IMR-90 (cell line): Measurements from ENCODE around the gene SYT17. TPM values are rescaled to one million over a fixed set of nuclear protein-coding genes. Genes with fewer than 3 reads are reported as not detected.
A peak's percentile ranks its signal among the peaks of the same experiment; 100 is the strongest.

Experiments
- ATAC-seq: fragments of 200-7000 bp; cut with Tn5 transposase; 2 replicates; pipeline ENCODE4 v1.9.1; 2020; ENCODE audit warnings: low read depth, mild to moderate bottlenecking, moderate library complexity
- BruUV-seq: library from RNA; stranded (reverse); fragments of 400-500 nt; replicated peaks from 2 replicates; lab custom pipeline; 2021; lab: Mats Ljungman, UMichigan
- CTCF ChIA-PET: fragments of 300-600 bp; formaldehyde crosslinking; extraction: SDS; loops from one replicate; lab custom pipeline; 2021; ENCODE audit warnings: antibody characterized with exemption; lab: Yijun Ruan, JAX
- POLR2A ChIA-PET: fragments of 300-600 bp; sonication (Branson Sonifier 250); formaldehyde crosslinking; loops from one replicate; lab custom pipeline; 2022; ENCODE audit warnings: antibody characterized with exemption; ENCODE audit not compliant: unreplicated experiment; lab: Charles Lee
- DNase-seq: peaks from one replicate; pipeline ENCODE4 v3.0.0; 2013
- H2AFZ ChIP-seq: replicated peaks from 2 replicates; pipeline ENCODE3; 2013; ENCODE audit warnings: low read length, mild to moderate bottlenecking; ENCODE audit not compliant: poor library complexity
- H2AK5ac ChIP-seq: 2 replicates; pipeline ENCODE4 v1.6.1; 2013; ENCODE audit warnings: low read depth, low read length, inconsistent platforms
- H2AK9ac ChIP-seq: replicated peaks from 2 replicates; pipeline ENCODE3; 2013; ENCODE audit warnings: mild to moderate bottlenecking, low read depth, low read length, moderate library complexity; ENCODE audit not compliant: poor library complexity
- H2BK120ac ChIP-seq: 2 replicates; pipeline ENCODE4 v1.6.1; 2013; ENCODE audit warnings: low read depth, low read length, inconsistent platforms
- H2BK15ac ChIP-seq: 3 replicates; pipeline ENCODE4 v1.6.1; 2013; ENCODE audit warnings: low read depth, low read length, inconsistent platforms
- H2BK20ac ChIP-seq: 2 replicates; pipeline ENCODE4 v1.6.1; 2013; ENCODE audit warnings: low read depth, mild to moderate bottlenecking, inconsistent platforms, low read length, moderate library complexity
- H2BK5ac ChIP-seq: 2 replicates; pipeline ENCODE4 v1.6.1; 2013; ENCODE audit warnings: mild to moderate bottlenecking, low read depth, low read length, inconsistent platforms; ENCODE audit not compliant: poor library complexity, severe bottlenecking
- H3K14ac ChIP-seq: replicated peaks from 2 replicates; pipeline ENCODE4 v1.6.1; 2013; ENCODE audit warnings: low read depth, low read length, inconsistent platforms
- H3K18ac ChIP-seq: 2 replicates; pipeline ENCODE4 v1.6.1; 2013; ENCODE audit warnings: low read depth, low read length, control low read depth
- H3K23ac ChIP-seq: 2 replicates; pipeline ENCODE4 v1.6.1; 2013; ENCODE audit warnings: low read depth, low read length, inconsistent platforms
- H3K27ac ChIP-seq: 2 replicates; pipeline ENCODE4 v1.5.1; 2013; ENCODE audit warnings: mild to moderate bottlenecking, control low read depth, low read length; ENCODE audit not compliant: insufficient read depth
- H3K27me3 ChIP-seq: 2 replicates; pipeline ENCODE4 v1.6.1; 2013; ENCODE audit warnings: low read length; ENCODE audit not compliant: control insufficient read depth, insufficient read depth
- H3K36me3 ChIP-seq: 2 replicates; pipeline ENCODE4 v1.6.1; 2013; ENCODE audit warnings: low read length, mixed read lengths; ENCODE audit not compliant: control insufficient read depth, insufficient read depth
- H3K4ac ChIP-seq: 2 replicates; pipeline ENCODE4 v1.6.1; 2013; ENCODE audit warnings: low read depth, low read length, inconsistent platforms
- H3K4me1 ChIP-seq: 2 replicates; pipeline ENCODE4 v1.6.1; 2013; ENCODE audit warnings: low read length, mixed read lengths; ENCODE audit not compliant: control insufficient read depth, insufficient read depth
- H3K4me2 ChIP-seq: 2 replicates; pipeline ENCODE4 v1.6.1; 2013; ENCODE audit warnings: low read depth, mild to moderate bottlenecking, control low read depth, low read length, moderate library complexity
- H3K4me3 ChIP-seq: 2 replicates; pipeline ENCODE4 v1.5.1; 2013; ENCODE audit warnings: low read depth, mild to moderate bottlenecking, control low read depth, low read length, moderate library complexity; ENCODE audit not compliant: insufficient read depth
- H3K56ac ChIP-seq: 2 replicates; pipeline ENCODE4 v1.6.1; 2013; ENCODE audit warnings: low read length, inconsistent platforms; ENCODE audit not compliant: insufficient read depth; ENCODE audit errors: extremely low read depth
- H3K79me1 ChIP-seq, 2 experiments: 2 replicates each; pipeline ENCODE4 v1.6.1; 2013; ENCODE audit warnings: low read length in 2 of 2, inconsistent platforms in 1 of 2, low read depth in 1 of 2
- H3K9ac ChIP-seq: 2 replicates; pipeline ENCODE4 v1.6.1; 2013; ENCODE audit warnings: low read depth, low read length, control low read depth
- H3K9me1 ChIP-seq: 2 replicates; pipeline ENCODE4 v1.6.1; 2013; ENCODE audit warnings: low read length, inconsistent platforms; ENCODE audit not compliant: insufficient read depth
- H3K9me3 ChIP-seq: 2 replicates; pipeline ENCODE4 v1.6.1; 2013; ENCODE audit warnings: low read length; ENCODE audit not compliant: control insufficient read depth, insufficient read depth
- H4K20me1 ChIP-seq: 2 replicates; pipeline ENCODE4 v1.6.1; 2013; ENCODE audit warnings: low read length, inconsistent platforms; ENCODE audit not compliant: insufficient read depth
- H4K5ac ChIP-seq: 2 replicates; pipeline ENCODE4 v1.6.1; 2013; ENCODE audit warnings: mild to moderate bottlenecking, low read depth, low read length, control low read depth
- H4K8ac ChIP-seq, 2 experiments: 2 replicates each; pipeline ENCODE4 v1.6.1; 2013; ENCODE audit warnings: low read depth in 2 of 2, low read length in 2 of 2, control low read depth in 1 of 2, inconsistent platforms in 1 of 2
- H4K91ac ChIP-seq: 2 replicates; pipeline ENCODE4 v1.6.1; 2013; ENCODE audit warnings: low read depth, low read length, inconsistent platforms; ENCODE audit not compliant: insufficient read depth
- BHLHE40 ChIP-seq: fragments of 150-350 bp; IDR thresholded peaks from 2 replicates; pipeline ENCODE4 v1.6.1; 2016; ENCODE audit warnings: mild to moderate bottlenecking, low read depth, low read length
- FOS ChIP-seq: fragments of 150-350 bp; IDR thresholded peaks from 2 replicates; pipeline ENCODE4 v1.6.1; 2016; ENCODE audit warnings: low read depth, low read length
- MAZ ChIP-seq: IDR thresholded peaks from 2 replicates; pipeline ENCODE4 v1.6.1; 2012; ENCODE audit warnings: low read depth, mild to moderate bottlenecking, low read length, improper control_type of control experiment, moderate library complexity, borderline replicate concordance
- NFE2L2 ChIP-seq: fragments of 150-350 bp; IDR thresholded peaks from 2 replicates; pipeline ENCODE4 v1.6.1; 2016; ENCODE audit warnings: low read depth, mild to moderate bottlenecking, low read length
- RAD21 ChIP-seq: IDR thresholded peaks from 2 replicates; pipeline ENCODE4 v1.6.1; 2012; ENCODE audit warnings: low read length, improper control_type of control experiment
- RCOR1 ChIP-seq: IDR thresholded peaks from 2 replicates; pipeline ENCODE4 v1.6.1; 2012; ENCODE audit warnings: mild to moderate bottlenecking, low read length, improper control_type of control experiment; ENCODE audit not compliant: insufficient replicate concordance
- WGBS, 2 experiments: methylation state at CpG; one replicate each; pipeline versions ENCODE4 v1.1.5 to v1.1.7; 2013; ENCODE audit warnings: missing lambda C conversion rate in 2 of 2; ENCODE audit not compliant: insufficient read length in 1 of 2; ENCODE audit errors: extremely low coverage in 2 of 2; 5-methylcytosine and 5-hydroxymethylcytosine counted together
- dilution Hi-C: fragments of 300-500 bp; cut with HindIII; formaldehyde crosslinking; loops from one replicate; pipeline ENCODE4 v1.14.3; 2018; ENCODE audit warnings: low sequenced_read_pairs; ENCODE audit not compliant: unreplicated experiment
- in situ Hi-C: fragments of 300-500 bp; cut with MboI; formaldehyde crosslinking; loops from 3 replicates; pipeline ENCODE4 v1.14.3; 2019; ENCODE audit warnings: low sequenced_read_pairs, inconsistent platforms, mixed read lengths
- intact Hi-C: fragments of 100-400 bp; cut with micrococcal nuclease; formaldehyde crosslinking; loops from 2 replicates; pipeline ENCODE4 v1.10.0; 2022
- polyA plus RNA-seq, 3 experiments: library from polyadenylated mRNA; depleted of rRNA; stranded (reverse); fragments of >200 nt; gene quantifications; 2 replicates each; pipeline ENCODE4 v1.2.3, GENCODE V29; 2012; ENCODE audit warnings: low replicate concordance in 1 of 3
- total RNA-seq: library from RNA; depleted of rRNA; stranded (reverse); fragments of >200 nt; gene quantifications from 2 replicates; pipeline ENCODE4 v1.2.3, GENCODE V29; 2012
- TF ChIP-seq, protein P1 (sequence below): conservative IDR thresholded peaks from 2 replicates; pipeline ENCODE4 v1.5.1; 2012; ENCODE audit warnings: mild to moderate bottlenecking, low read depth, low read length, improper control_type of control experiment

The SYT17 gene
- total and polyA plus RNA-seq, 2 of the 4 experiments (the other 2 are of a cell fraction), result not detected

DNA sequence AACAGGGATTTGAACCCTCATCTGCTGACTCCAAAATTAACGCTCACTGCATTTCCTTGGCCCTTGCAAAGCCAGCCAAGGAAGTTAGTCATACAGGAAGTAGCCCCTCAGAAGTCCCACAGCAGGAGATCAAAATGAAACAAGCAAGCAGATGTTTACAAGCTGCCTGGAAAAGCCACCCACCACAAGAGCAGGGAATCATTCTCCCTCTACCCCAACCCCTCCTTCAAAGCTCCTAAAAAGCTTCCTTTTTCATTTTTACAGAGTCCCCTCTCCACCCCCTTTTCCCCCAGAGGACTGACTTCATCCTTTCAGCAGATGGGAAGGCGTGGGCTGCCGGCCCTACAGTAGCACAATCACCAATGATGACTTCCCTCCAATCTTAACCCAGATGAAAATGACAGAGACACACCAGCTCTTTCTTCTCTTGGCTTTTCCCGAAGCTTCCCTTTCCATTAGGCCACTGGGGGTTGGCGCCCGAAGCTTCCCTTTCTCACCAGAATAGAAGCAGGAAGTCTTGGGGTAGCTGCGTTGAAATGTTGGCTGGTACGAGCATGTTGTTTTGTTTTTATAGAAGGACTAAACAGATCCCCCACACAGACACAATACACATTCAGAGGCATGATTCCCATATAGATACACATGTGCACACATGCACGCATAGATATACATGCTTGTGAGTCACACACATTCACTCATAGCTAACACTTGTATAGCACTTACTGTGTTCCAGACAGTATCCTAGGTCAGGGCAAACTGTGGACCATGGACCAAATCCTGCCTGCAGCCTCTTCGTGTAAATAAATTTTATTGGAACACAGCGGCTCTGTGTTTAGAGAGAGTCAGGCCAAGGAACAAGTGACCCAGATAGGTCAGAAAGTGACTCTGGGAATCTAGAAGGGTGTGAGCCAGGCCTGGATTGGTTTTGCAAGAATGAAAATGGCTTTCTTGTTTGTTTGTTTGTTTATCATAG is 36.9 kb upstream of the SYT17 start:
- no peaks in the 10 kb centered on the region for H3K36me3 ChIP-seq
- H3K4ac ChIP-seq, result peak overlapping the region; percentile 86
- H3K9me3 ChIP-seq, result no peaks in the 10 kb centered on the region
- peak overlapping the region; percentile 70 for H3K18ac ChIP-seq
- H3K79me1 ChIP-seq, result peaks cover 0 to 11% of the 10 kb centered on the region in 2 experiments; a peak in 2 of 4 replicates
- ChIA-PET CTCF (interaction anchor here (0.8 to 1.8 kb wide), 5 partner anchors 8 to 49 kb away, joined by 3 to 6 read pairs (median 3); no protein-coding TSS in a partner anchor), POLR2A (interaction anchor here (1.3 kb wide), 1 partner anchor 12 kb away, joined by 16 read pairs; no protein-coding TSS in a partner anchor)
- H2BK15ac ChIP-seq, result peak overlapping the region; percentile 77; the same call in 2 of the 3 replicates
- no TSS peak for BruUV-seq
- H4K8ac ChIP-seq, result peak overlapping the region; percentile 68 to 76
- peak overlapping the region; percentile 20 for H2AK9ac ChIP-seq
- peak overlapping the region; percentile 83 for H4K5ac ChIP-seq
- H2AFZ ChIP-seq, result peak overlapping the region; percentile 81
- DNase-seq, result peak; percentile 82
- H3K4me1 ChIP-seq, result peaks cover 23% of the 10 kb centered on the region
- H3K56ac ChIP-seq, result peak overlapping the region; percentile 58
- H4K91ac ChIP-seq, result peak overlapping the region; percentile 69
- peak overlapping the region; percentile 82 for H2BK120ac ChIP-seq
- dilution Hi-C loops (no loop called here), in situ Hi-C loops (no loop called here), intact Hi-C loops (no loop called here)
- H3K27ac ChIP-seq, result peak overlapping the region; percentile 77
- H3K4me3 ChIP-seq, result no peak overlapping the region
- ATAC-seq, result peak; percentile 71
- peak overlapping the region; percentile 69 for H3K14ac ChIP-seq
- H4K20me1 ChIP-seq, result no peaks in the 10 kb centered on the region
- H3K9ac ChIP-seq, result peak overlapping the region; percentile 34
- peak overlapping the region; percentile 57 for H2BK5ac ChIP-seq
- peak overlapping the region; percentile 74; the same call in 1 of the 2 replicates for H2AK5ac ChIP-seq
- WGBS, 2 experiments, result 8% methylated on average over 4 of the region's 11 CpGs; no CpG with 5 or more reads in 1 of the 2 experiments
- H3K4me2 ChIP-seq, result peak overlapping the region; percentile 68
- no peaks in the 10 kb centered on the region for H3K27me3 ChIP-seq
- peaks cover 21% of the 10 kb centered on the region for H3K9me1 ChIP-seq
- peak overlapping the region; percentile 30 for H2BK20ac ChIP-seq
- H3K23ac ChIP-seq, result peak overlapping the region; percentile 88
- TF ChIP-seq, protein P1, sequence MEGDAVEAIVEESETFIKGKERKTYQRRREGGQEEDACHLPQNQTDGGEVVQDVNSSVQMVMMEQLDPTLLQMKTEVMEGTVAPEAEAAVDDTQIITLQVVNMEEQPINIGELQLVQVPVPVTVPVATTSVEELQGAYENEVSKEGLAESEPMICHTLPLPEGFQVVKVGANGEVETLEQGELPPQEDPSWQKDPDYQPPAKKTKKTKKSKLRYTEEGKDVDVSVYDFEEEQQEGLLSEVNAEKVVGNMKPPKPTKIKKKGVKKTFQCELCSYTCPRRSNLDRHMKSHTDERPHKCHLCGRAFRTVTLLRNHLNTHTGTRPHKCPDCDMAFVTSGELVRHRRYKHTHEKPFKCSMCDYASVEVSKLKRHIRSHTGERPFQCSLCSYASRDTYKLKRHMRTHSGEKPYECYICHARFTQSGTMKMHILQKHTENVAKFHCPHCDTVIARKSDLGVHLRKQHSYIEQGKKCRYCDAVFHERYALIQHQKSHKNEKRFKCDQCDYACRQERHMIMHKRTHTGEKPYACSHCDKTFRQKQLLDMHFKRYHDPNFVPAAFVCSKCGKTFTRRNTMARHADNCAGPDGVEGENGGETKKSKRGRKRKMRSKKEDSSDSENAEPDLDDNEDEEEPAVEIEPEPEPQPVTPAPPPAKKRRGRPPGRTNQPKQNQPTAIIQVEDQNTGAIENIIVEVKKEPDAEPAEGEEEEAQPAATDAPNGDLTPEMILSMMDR, result no peak
- TF ChIP-seq MAZ (peak; percentile 9; the same call in 1 of the 2 replicates), RAD21 (no peak), NFE2L2 (no peak), BHLHE40 (0 out of 2 replicates have a peak, but pooled peaks have one; percentile 15), FOS (peak; percentile 52), RCOR1 (no peak)
